OCI-LY7 (cell line): ENCODE data around the gene WTIP.

Source experiments
- EZH2phosphoT487 ChIP-seq: fragments of 200-600 bp; sonication (generic); IDR thresholded peaks from 2 replicates; pipeline ENCODE4 v1.6.1; 2018; ENCODE audit warnings: low read depth, borderline replicate concordance, mild to moderate bottlenecking, mixed run types, antibody characterized with exemption, low read length, moderate library complexity, mixed read lengths
- TF ChIP-seq, protein P1 (sequence below): fragments of 200-600 bp; sonication (generic); conservative IDR thresholded peaks from 2 replicates; pipeline ENCODE4 v1.5.1; 2014; ENCODE audit warnings: mild to moderate bottlenecking, antibody characterized with exemption, low read length, moderate library complexity, mixed read lengths

DNA sequence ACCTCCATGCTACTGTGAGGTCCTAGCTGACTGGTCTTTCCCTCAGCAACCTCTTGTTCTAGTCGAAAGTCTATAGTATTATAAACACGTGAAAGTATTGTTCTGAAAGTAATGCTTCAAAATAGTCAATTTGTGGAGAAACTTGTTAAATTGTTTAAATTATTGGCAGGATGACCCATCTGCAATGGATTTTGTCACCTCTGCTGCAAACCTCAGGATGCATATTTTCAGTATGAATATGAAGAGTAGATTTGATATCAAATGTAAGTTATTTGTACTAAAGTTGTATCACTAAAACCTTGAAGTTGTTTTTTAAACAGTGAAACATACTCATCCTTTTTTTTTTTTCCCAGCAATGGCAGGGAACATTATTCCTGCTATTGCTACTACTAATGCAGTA lies 27.5 kb upstream of the WTIP start:
- TF ChIP-seq, protein P1, sequence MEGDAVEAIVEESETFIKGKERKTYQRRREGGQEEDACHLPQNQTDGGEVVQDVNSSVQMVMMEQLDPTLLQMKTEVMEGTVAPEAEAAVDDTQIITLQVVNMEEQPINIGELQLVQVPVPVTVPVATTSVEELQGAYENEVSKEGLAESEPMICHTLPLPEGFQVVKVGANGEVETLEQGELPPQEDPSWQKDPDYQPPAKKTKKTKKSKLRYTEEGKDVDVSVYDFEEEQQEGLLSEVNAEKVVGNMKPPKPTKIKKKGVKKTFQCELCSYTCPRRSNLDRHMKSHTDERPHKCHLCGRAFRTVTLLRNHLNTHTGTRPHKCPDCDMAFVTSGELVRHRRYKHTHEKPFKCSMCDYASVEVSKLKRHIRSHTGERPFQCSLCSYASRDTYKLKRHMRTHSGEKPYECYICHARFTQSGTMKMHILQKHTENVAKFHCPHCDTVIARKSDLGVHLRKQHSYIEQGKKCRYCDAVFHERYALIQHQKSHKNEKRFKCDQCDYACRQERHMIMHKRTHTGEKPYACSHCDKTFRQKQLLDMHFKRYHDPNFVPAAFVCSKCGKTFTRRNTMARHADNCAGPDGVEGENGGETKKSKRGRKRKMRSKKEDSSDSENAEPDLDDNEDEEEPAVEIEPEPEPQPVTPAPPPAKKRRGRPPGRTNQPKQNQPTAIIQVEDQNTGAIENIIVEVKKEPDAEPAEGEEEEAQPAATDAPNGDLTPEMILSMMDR, result no peak
- no peak for TF ChIP-seq EZH2phosphoT487
